AG04449 (cell line): ENCODE data around the gene LYST.
"Not testable (repeated sequence)": the region's sequence is repeated elsewhere in the genome, so short reads cannot be mapped to it uniquely, and the experiment has no call there.

Source experiments
- CTCF ChIA-PET: fragments of 350-600 bp; formaldehyde crosslinking; extraction: SDS; loops from one replicate; lab custom pipeline; 2021; ENCODE audit warnings: antibody characterized with exemption; lab: Yijun Ruan, JAX
- POLR2A ChIA-PET: fragments of 400-600, 350-600 bp; formaldehyde crosslinking; extraction: SDS; loops from one replicate; lab custom pipeline; 2020; ENCODE audit warnings: antibody characterized with exemption, inconsistent platforms; lab: Yijun Ruan, JAX
- DNase-seq: peaks from one replicate; pipeline ENCODE4 v3.0.0-alpha.2; 2010; ENCODE audit warnings: low read depth, low spot score
- H3K4me3 ChIP-seq: 2 replicates; pipeline ENCODE4 v1.5.1; 2011; ENCODE audit warnings: low read depth, mild to moderate bottlenecking, control low read depth, low read length
- CTCF ChIP-seq: IDR thresholded peaks from one replicate; pipeline ENCODE4 v1.5.1; 2011; ENCODE audit warnings: mild to moderate bottlenecking, moderate library complexity, low read length, control low read depth, inconsistent platforms; ENCODE audit not compliant: insufficient read depth; ENCODE audit errors: missing control alignments

Gene LYST

GRCh38 chr1:235866205-235866912 lies at the start of gene LYST:
Gene LYST, minus strand, starts transcription at chr1:235866906. Its CDS starts 36,489 bp downstream, at chr1:235830417.
- ChIA-PET POLR2A (interaction anchor here (1.4 to 1.8 kb wide), 2 partner anchors 43 to 105 kb away, joined by 3 to 4 read pairs; no protein-coding TSS in a partner anchor), CTCF (interaction anchor here (0.8 to 3.2 kb wide), 24 partner anchors 9 to 362 kb away, joined by 3 to 74 read pairs (median 5); no protein-coding TSS in a partner anchor)
- no peak for DNase-seq
- peak; percentile 61 for TF ChIP-seq CTCF
- peak within 1 kb of the TSS; percentile 90 for H3K4me3 ChIP-seq

GRCh38 chr1:235915489-235915888 lies 48.8 kb upstream of the LYST start:
- DNase-seq, H3K4me3 ChIP-seq, POLR2A ChIA-PET: not testable (repeated sequence)
- CTCF ChIA-PET: interaction anchor here (2.2 kb wide), 1 partner anchor 50 kb away, joined by 7 read pairs; no protein-coding TSS in a partner anchor

GRCh38 chr1:235913311-235913710 lies 46.6 kb upstream of the LYST start:
- TF ChIP-seq CTCF: no peak
- DNase-seq: no peak
- ChIA-PET POLR2A (interaction anchor here (0.6 kb wide), 1 partner anchor 30 kb away, joined by 3 read pairs; no protein-coding TSS in a partner anchor), CTCF (no interaction called here)
- no peak overlapping the region for H3K4me3 ChIP-seq

DNA sequence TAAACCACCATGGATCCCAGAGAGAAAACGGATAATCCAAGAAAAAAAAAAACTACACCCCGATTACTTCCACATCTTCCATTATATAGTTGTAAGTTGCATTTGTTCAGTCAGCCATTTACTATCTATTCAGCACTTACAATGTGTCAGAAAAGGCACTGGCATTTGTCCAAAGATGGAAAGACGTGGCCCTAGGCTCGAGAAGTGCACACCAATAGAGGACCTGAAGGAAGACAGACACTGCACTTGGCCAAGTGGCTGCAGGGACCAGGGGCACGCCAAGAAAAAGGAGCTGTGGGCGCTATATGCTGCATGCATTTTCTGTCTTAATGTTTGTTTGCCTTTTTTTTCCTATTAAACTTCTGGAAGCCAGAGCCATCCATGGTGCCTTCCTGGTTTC lies 45.2 kb upstream of the LYST start:
- ChIA-PET CTCF (interaction anchor here (0.6 to 1.7 kb wide), 2 partner anchors 9 to 46 kb away, joined by 3 to 4 read pairs; no protein-coding TSS in a partner anchor), POLR2A (no interaction called here)
- DNase-seq: no peak
- no peak overlapping the region for H3K4me3 ChIP-seq
- TF ChIP-seq CTCF: no peak

GRCh38 chr1:235911300-235911662 lies 44.6 kb upstream of the LYST start:
- H3K4me3 ChIP-seq: no peak overlapping the region
- CTCF ChIA-PET: interaction anchor here (0.6 to 1.7 kb wide), 2 partner anchors 35 to 46 kb away, joined by 3 to 4 read pairs; no protein-coding TSS in a partner anchor
- DNase-seq: no peak
- POLR2A ChIA-PET: no interaction called here
- TF ChIP-seq CTCF: no peak

DNA sequence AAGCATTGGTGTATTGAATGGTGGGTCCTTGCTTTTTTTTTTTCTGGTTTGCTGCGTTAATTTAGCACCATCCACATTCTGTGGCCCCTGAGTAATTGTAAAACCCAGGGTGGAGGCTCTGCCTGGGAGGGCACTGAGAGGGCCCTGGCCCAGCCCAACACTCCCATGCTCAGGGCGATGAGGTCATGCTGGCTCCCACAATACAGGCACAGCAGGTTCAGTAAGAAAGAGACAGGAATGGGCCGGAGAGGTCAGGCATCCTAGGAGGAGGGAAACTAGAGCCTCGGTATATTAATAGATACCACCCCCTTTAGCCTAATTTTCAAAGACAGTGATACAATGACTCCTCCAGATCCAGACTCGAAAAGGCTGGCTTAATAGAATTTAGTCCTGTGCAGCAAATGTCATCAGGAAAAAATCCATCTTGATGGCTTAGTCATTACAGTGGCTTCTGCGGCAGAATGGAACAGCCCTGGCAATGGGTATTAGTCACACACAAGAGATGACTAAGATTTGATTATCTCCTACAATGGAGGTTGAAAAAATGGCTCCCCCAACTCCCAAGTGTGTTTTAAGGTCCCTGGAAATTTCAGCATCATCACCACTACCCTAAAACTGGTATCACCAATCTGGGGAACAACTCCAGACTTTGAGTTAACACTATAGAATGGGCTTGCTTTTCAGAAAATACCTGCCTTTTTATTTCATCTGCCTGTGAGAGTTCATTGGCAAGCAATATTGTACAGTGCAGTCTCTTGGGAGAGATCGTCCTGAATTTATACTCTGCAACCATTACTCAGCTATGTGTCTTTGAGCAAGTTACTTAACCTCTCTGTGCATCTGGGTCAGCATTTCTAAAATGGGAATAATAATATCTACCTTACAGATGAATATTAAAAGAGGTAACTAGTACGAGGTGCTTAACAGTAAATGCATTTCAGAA lies 43.9 kb upstream of the LYST start:
- DNase-seq: peak; percentile 91
- ChIA-PET CTCF (interaction anchor here (0.6 to 1.7 kb wide), 2 partner anchors 36 to 45 kb away, joined by 3 to 4 read pairs; no protein-coding TSS in a partner anchor), POLR2A (no interaction called here)
- no peak overlapping the region; the same call in 1 of the 2 replicates for H3K4me3 ChIP-seq
- TF ChIP-seq CTCF: no peak
